IMR-90 (cell line): ENCODE data around the gene APPL2. TPM values are rescaled to one million over a fixed set of nuclear protein-coding genes. Genes with fewer than 3 reads are reported as not detected.

Source experiments
- ATAC-seq: fragments of 200-7000 bp; cut with Tn5 transposase; 2 replicates; pipeline ENCODE4 v1.9.1; 2020; ENCODE audit warnings: low read depth, mild to moderate bottlenecking, moderate library complexity
- BruUV-seq: library from RNA; stranded (reverse); fragments of 400-500 nt; replicated peaks from 2 replicates; lab custom pipeline; 2021; lab: Mats Ljungman, UMichigan
- CTCF ChIA-PET: fragments of 300-600 bp; formaldehyde crosslinking; extraction: SDS; loops from one replicate; lab custom pipeline; 2021; ENCODE audit warnings: antibody characterized with exemption; lab: Yijun Ruan, JAX
- POLR2A ChIA-PET: fragments of 300-600 bp; sonication (Branson Sonifier 250); formaldehyde crosslinking; loops from one replicate; lab custom pipeline; 2022; ENCODE audit warnings: antibody characterized with exemption; ENCODE audit not compliant: unreplicated experiment; lab: Charles Lee
- DNase-seq: peaks from one replicate; pipeline ENCODE4 v3.0.0; 2013
- H2AFZ ChIP-seq: replicated peaks from 2 replicates; pipeline ENCODE3; 2013; ENCODE audit warnings: low read length, mild to moderate bottlenecking; ENCODE audit not compliant: poor library complexity
- H2AK5ac ChIP-seq: 2 replicates; pipeline ENCODE4 v1.6.1; 2013; ENCODE audit warnings: low read depth, low read length, inconsistent platforms
- H2AK9ac ChIP-seq: replicated peaks from 2 replicates; pipeline ENCODE3; 2013; ENCODE audit warnings: mild to moderate bottlenecking, low read depth, low read length, moderate library complexity; ENCODE audit not compliant: poor library complexity
- H2BK120ac ChIP-seq: 2 replicates; pipeline ENCODE4 v1.6.1; 2013; ENCODE audit warnings: low read depth, low read length, inconsistent platforms
- H2BK15ac ChIP-seq: 3 replicates; pipeline ENCODE4 v1.6.1; 2013; ENCODE audit warnings: low read depth, low read length, inconsistent platforms
- H2BK20ac ChIP-seq: 2 replicates; pipeline ENCODE4 v1.6.1; 2013; ENCODE audit warnings: low read depth, mild to moderate bottlenecking, inconsistent platforms, low read length, moderate library complexity
- H2BK5ac ChIP-seq: 2 replicates; pipeline ENCODE4 v1.6.1; 2013; ENCODE audit warnings: mild to moderate bottlenecking, low read depth, low read length, inconsistent platforms; ENCODE audit not compliant: poor library complexity, severe bottlenecking
- H3K14ac ChIP-seq: replicated peaks from 2 replicates; pipeline ENCODE4 v1.6.1; 2013; ENCODE audit warnings: low read depth, low read length, inconsistent platforms
- H3K18ac ChIP-seq: 2 replicates; pipeline ENCODE4 v1.6.1; 2013; ENCODE audit warnings: low read depth, low read length, control low read depth
- H3K23ac ChIP-seq: 2 replicates; pipeline ENCODE4 v1.6.1; 2013; ENCODE audit warnings: low read depth, low read length, inconsistent platforms
- H3K27ac ChIP-seq: 2 replicates; pipeline ENCODE4 v1.5.1; 2013; ENCODE audit warnings: mild to moderate bottlenecking, control low read depth, low read length; ENCODE audit not compliant: insufficient read depth
- H3K27me3 ChIP-seq: 2 replicates; pipeline ENCODE4 v1.6.1; 2013; ENCODE audit warnings: low read length; ENCODE audit not compliant: control insufficient read depth, insufficient read depth
- H3K36me3 ChIP-seq: 2 replicates; pipeline ENCODE4 v1.6.1; 2013; ENCODE audit warnings: low read length, mixed read lengths; ENCODE audit not compliant: control insufficient read depth, insufficient read depth
- H3K4ac ChIP-seq: 2 replicates; pipeline ENCODE4 v1.6.1; 2013; ENCODE audit warnings: low read depth, low read length, inconsistent platforms
- H3K4me1 ChIP-seq: 2 replicates; pipeline ENCODE4 v1.6.1; 2013; ENCODE audit warnings: low read length, mixed read lengths; ENCODE audit not compliant: control insufficient read depth, insufficient read depth
- H3K4me2 ChIP-seq: 2 replicates; pipeline ENCODE4 v1.6.1; 2013; ENCODE audit warnings: low read depth, mild to moderate bottlenecking, control low read depth, low read length, moderate library complexity
- H3K4me3 ChIP-seq: 2 replicates; pipeline ENCODE4 v1.5.1; 2013; ENCODE audit warnings: low read depth, mild to moderate bottlenecking, control low read depth, low read length, moderate library complexity; ENCODE audit not compliant: insufficient read depth
- H3K56ac ChIP-seq: 2 replicates; pipeline ENCODE4 v1.6.1; 2013; ENCODE audit warnings: low read length, inconsistent platforms; ENCODE audit not compliant: insufficient read depth; ENCODE audit errors: extremely low read depth
- H3K79me1 ChIP-seq, 2 experiments: 2 replicates each; pipeline ENCODE4 v1.6.1; 2013; ENCODE audit warnings: low read length in 2 of 2, inconsistent platforms in 1 of 2, low read depth in 1 of 2
- H3K9ac ChIP-seq: 2 replicates; pipeline ENCODE4 v1.6.1; 2013; ENCODE audit warnings: low read depth, low read length, control low read depth
- H3K9me1 ChIP-seq: 2 replicates; pipeline ENCODE4 v1.6.1; 2013; ENCODE audit warnings: low read length, inconsistent platforms; ENCODE audit not compliant: insufficient read depth
- H3K9me3 ChIP-seq: 2 replicates; pipeline ENCODE4 v1.6.1; 2013; ENCODE audit warnings: low read length; ENCODE audit not compliant: control insufficient read depth, insufficient read depth
- H4K20me1 ChIP-seq: 2 replicates; pipeline ENCODE4 v1.6.1; 2013; ENCODE audit warnings: low read length, inconsistent platforms; ENCODE audit not compliant: insufficient read depth
- H4K5ac ChIP-seq: 2 replicates; pipeline ENCODE4 v1.6.1; 2013; ENCODE audit warnings: mild to moderate bottlenecking, low read depth, low read length, control low read depth
- H4K8ac ChIP-seq, 2 experiments: 2 replicates each; pipeline ENCODE4 v1.6.1; 2013; ENCODE audit warnings: low read depth in 2 of 2, low read length in 2 of 2, control low read depth in 1 of 2, inconsistent platforms in 1 of 2
- H4K91ac ChIP-seq: 2 replicates; pipeline ENCODE4 v1.6.1; 2013; ENCODE audit warnings: low read depth, low read length, inconsistent platforms; ENCODE audit not compliant: insufficient read depth
- BHLHE40 ChIP-seq: fragments of 150-350 bp; IDR thresholded peaks from 2 replicates; pipeline ENCODE4 v1.6.1; 2016; ENCODE audit warnings: mild to moderate bottlenecking, low read depth, low read length
- CHD1 ChIP-seq: IDR thresholded peaks from 2 replicates; pipeline ENCODE4 v1.6.1; 2012; ENCODE audit warnings: low read depth, low read length, improper control_type of control experiment
- MAZ ChIP-seq: IDR thresholded peaks from 2 replicates; pipeline ENCODE4 v1.6.1; 2012; ENCODE audit warnings: low read depth, mild to moderate bottlenecking, low read length, improper control_type of control experiment, moderate library complexity, borderline replicate concordance
- MXI1 ChIP-seq: IDR thresholded peaks from 2 replicates; pipeline ENCODE4 v1.6.1; 2012; ENCODE audit warnings: low read depth, mild to moderate bottlenecking, low read length, moderate library complexity, borderline replicate concordance
- NFE2L2 ChIP-seq: fragments of 150-350 bp; IDR thresholded peaks from 2 replicates; pipeline ENCODE4 v1.6.1; 2016; ENCODE audit warnings: low read depth, mild to moderate bottlenecking, low read length
- WGBS, 2 experiments: methylation state at CpG; one replicate each; pipeline versions ENCODE4 v1.1.5 to v1.1.7; 2013; ENCODE audit warnings: missing lambda C conversion rate in 2 of 2; ENCODE audit not compliant: insufficient read length in 1 of 2; ENCODE audit errors: extremely low coverage in 2 of 2; 5-methylcytosine and 5-hydroxymethylcytosine counted together
- dilution Hi-C: fragments of 300-500 bp; cut with HindIII; formaldehyde crosslinking; loops from one replicate; pipeline ENCODE4 v1.14.3; 2018; ENCODE audit warnings: low sequenced_read_pairs; ENCODE audit not compliant: unreplicated experiment
- in situ Hi-C: fragments of 300-500 bp; cut with MboI; formaldehyde crosslinking; loops from 3 replicates; pipeline ENCODE4 v1.14.3; 2019; ENCODE audit warnings: low sequenced_read_pairs, inconsistent platforms, mixed read lengths
- intact Hi-C: fragments of 100-400 bp; cut with micrococcal nuclease; formaldehyde crosslinking; loops from 2 replicates; pipeline ENCODE4 v1.10.0; 2022
- polyA plus RNA-seq, 3 experiments: library from polyadenylated mRNA; depleted of rRNA; stranded (reverse); fragments of >200 nt; gene quantifications; 2 replicates each; pipeline ENCODE4 v1.2.3, GENCODE V29; 2012; ENCODE audit warnings: low replicate concordance in 1 of 3
- total RNA-seq: library from RNA; depleted of rRNA; stranded (reverse); fragments of >200 nt; gene quantifications from 2 replicates; pipeline ENCODE4 v1.2.3, GENCODE V29; 2012
- TF ChIP-seq, protein P1 (sequence below): conservative IDR thresholded peaks from 2 replicates; pipeline ENCODE4 v1.5.1; 2012; ENCODE audit warnings: mild to moderate bottlenecking, low read depth, low read length, improper control_type of control experiment

APPL2 gene
- total and polyA plus RNA-seq, 2 of the 4 experiments (the other 2 are of a cell fraction): 42.3 to 65.8 TPM

DNA sequence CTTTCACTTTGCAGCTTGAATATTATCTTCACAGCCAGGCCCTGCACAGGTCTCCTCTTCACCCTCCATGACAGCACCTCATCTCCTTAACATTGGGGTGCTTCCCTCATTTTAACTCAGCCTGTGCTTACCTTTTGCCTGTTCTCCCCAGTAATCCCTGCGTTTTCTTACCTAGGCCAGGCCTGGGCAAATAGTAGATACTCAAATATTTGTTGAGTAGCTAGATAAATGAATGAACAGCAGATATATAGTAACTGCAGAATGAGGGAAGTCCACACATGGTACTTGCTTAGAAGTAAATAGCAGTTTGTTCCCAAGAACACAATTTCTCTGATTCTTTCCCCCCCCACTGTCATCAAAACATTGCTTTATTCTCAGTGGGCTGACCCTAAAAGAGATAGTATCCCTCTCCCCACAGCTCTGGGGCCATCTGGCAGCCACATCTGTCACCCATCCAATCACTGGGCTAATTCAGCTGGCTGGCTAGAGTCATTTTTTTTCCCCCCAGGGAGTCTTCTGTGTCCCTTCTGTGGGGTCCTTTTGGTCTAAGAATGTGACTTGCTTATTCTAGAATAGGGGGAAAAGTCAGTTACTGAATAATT, 43.2 kb downstream of the APPL2 start:
- no peak for DNase-seq
- TF ChIP-seq BHLHE40 (no peak), MAZ (no peak), NFE2L2 (no peak), MXI1 (no peak), CHD1 (no peak)
- TF ChIP-seq, protein P1, sequence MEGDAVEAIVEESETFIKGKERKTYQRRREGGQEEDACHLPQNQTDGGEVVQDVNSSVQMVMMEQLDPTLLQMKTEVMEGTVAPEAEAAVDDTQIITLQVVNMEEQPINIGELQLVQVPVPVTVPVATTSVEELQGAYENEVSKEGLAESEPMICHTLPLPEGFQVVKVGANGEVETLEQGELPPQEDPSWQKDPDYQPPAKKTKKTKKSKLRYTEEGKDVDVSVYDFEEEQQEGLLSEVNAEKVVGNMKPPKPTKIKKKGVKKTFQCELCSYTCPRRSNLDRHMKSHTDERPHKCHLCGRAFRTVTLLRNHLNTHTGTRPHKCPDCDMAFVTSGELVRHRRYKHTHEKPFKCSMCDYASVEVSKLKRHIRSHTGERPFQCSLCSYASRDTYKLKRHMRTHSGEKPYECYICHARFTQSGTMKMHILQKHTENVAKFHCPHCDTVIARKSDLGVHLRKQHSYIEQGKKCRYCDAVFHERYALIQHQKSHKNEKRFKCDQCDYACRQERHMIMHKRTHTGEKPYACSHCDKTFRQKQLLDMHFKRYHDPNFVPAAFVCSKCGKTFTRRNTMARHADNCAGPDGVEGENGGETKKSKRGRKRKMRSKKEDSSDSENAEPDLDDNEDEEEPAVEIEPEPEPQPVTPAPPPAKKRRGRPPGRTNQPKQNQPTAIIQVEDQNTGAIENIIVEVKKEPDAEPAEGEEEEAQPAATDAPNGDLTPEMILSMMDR: no peak
- dilution Hi-C loops: no loop called here
- no peak overlapping the region for H2AFZ ChIP-seq
- H3K27ac ChIP-seq: no peak overlapping the region
- peaks cover 10% of the 10 kb centered on the region for H3K9me1 ChIP-seq
- intact Hi-C loops: no loop called here
- no peaks in the 10 kb centered on the region for H4K20me1 ChIP-seq
- H3K4me1 ChIP-seq: no peaks in the 10 kb centered on the region
- H3K9me3 ChIP-seq: no peaks in the 10 kb centered on the region
- ATAC-seq: no peak
- CTCF ChIA-PET: no interaction called here
- no peak overlapping the region for H3K14ac ChIP-seq
- H3K27me3 ChIP-seq: no peaks in the 10 kb centered on the region
- H3K36me3 ChIP-seq: peaks cover 71% of the 10 kb centered on the region
- no peak overlapping the region for H2BK15ac ChIP-seq
- H3K4me2 ChIP-seq: no peak overlapping the region
- no peak overlapping the region for H3K23ac ChIP-seq
- H3K9ac ChIP-seq: no peak overlapping the region
- POLR2A ChIA-PET: no interaction called here
- no peak overlapping the region for H4K8ac ChIP-seq
- H2AK9ac ChIP-seq: no peak overlapping the region
- no peak overlapping the region for H2BK20ac ChIP-seq
- H4K91ac ChIP-seq: no peak overlapping the region
- H3K4me3 ChIP-seq: no peak overlapping the region
- no TSS peak for BruUV-seq
- no peak overlapping the region for H2AK5ac ChIP-seq
- in situ Hi-C loops: no loop called here
- WGBS, 2 experiments: no CpG with 5 or more reads among the region's 1 CpG
- no peak overlapping the region for H3K4ac ChIP-seq
- H3K18ac ChIP-seq: no peak overlapping the region
- H2BK120ac ChIP-seq: no peak overlapping the region
- no peak overlapping the region for H4K5ac ChIP-seq
- no peak overlapping the region for H2BK5ac ChIP-seq
- peaks cover 10 to 38% of the 10 kb centered on the region in 2 experiments for H3K79me1 ChIP-seq
- H3K56ac ChIP-seq: no peak overlapping the region
